ENCODE results near the gene AQP12B.

Gene AQP12B

DNA sequence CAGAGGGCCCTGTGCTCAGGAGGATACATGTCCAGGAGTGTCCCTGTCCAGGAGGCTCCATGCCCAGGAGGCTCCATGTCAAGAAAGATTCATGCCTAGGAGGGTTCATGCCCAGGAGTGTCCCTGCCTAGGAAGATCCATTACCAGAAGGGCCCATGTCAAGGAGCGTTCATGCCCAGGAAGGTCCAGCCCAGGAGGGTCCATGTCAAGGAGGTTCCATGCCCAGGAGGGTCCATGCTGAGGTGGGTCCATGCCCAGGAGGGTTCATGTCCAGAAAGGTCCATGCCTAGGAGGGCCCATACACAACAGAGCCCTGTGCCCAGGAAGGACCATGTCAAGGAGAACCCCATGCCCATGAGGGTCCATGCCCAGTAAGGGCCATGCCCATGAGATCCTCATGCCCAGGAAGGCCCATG lies 50.4 kb downstream of the AQP12B start:
- DNase-seq (ENCODE audit: low read depth in 2 of 2) = no peak

DNA sequence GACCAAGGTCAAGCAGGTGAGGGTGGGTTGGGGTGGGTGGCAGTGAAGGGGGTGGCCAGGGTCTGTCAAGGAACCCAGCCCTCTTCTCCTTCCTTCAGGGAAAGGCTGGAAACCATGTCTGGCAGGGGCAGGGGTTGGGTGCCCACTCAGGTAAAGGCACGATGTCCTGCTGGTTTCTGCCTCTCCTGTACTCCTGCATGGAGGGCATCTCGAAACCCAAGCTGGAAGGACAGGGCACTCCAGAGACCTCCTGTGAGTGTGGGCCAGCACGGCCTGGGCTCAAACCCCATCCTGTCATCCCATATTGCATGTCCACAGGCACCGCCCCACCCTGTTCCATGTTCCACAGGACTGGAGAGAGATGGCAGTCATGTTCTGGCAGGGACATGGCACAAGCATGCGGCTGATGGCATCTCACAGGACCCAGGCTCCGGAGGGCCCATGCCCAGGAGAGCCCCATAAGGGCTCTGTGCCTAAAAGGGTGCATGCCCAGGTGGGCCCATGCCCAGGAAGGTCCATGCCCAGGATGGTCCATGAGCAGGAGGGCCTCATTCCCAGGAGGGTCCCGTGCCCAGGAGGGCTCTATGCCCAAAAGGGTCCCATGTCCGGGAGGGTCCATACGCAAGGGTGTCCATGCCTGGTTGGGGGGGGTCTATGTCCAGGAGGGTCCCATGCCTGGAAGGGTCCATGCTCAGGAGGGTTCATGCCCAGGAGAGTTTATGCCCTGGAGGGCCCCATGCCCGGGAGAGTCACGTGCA lies 51.0 kb downstream of the AQP12B start:
- DNase-seq (ENCODE audit: low read depth in 2 of 2) = no peak

DNA sequence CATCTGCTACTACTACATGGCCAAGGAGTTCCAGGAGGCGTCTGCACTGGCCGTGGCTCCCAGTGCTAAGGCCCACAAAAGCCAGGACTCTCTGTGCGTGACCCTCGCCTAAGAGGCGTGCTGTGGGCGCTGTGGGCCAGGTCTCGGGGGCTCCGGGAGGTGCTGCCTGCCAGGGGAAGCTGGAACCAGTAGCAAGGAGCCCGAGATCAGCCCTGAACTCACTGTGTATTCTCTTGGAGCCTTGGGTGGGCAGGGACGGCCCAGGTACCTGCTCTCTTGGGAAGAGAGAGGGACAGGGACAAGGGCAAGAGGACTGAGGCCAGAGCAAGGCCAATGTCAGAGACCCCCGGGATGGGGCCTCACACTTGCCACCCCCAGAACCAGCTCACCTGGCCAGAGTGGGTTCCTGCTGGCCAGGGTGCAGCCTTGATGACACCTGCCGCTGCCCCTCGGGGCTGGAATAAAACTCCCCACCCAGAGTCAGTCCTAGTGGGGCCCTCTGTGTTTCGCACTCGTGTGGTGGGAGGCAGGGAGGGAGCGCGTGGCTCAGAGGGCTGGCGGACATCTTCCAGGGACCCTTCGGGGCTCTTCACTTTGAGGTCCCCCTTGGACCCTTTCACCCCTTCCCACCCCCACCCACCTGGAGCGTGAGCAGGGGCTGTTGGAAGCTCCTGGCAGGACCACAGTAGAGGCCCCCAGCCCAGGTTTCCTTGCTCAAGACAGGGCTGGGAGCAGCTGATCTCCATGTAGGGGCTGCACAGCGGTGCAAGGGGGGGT lies 51.7 kb downstream of the AQP12B start:
- DNase-seq (ENCODE audit: low read depth in 2 of 2) = no peak

DNA sequence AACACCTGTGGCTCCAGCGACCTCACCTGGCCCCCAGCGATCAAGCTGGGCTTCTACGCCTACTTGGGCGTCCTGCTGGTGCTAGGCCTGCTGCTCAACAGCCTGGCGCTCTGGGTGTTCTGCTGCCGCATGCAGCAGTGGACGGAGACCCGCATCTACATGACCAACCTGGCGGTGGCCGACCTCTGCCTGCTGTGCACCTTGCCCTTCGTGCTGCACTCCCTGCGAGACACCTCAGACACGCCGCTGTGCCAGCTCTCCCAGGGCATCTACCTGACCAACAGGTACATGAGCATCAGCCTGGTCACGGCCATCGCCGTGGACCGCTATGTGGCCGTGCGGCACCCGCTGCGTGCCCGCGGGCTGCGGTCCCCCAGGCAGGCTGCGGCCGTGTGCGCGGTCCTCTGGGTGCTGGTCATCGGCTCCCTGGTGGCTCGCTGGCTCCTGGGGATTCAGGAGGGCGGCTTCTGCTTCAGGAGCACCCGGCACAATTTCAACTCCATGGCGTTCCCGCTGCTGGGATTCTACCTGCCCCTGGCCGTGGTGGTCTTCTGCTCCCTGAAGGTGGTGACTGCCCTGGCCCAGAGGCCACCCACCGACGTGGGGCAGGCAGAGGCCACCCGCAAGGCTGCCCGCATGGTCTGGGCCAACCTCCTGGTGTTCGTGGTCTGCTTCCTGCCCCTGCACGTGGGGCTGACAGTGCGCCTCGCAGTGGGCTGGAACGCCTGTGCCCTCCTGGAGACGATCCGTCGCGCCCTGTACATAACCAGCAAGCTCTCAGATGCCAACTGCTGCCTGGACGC lies 52.5 kb downstream of the AQP12B start:
- DNase-seq (ENCODE audit: low read depth in 2 of 2) = no peak

DNA sequence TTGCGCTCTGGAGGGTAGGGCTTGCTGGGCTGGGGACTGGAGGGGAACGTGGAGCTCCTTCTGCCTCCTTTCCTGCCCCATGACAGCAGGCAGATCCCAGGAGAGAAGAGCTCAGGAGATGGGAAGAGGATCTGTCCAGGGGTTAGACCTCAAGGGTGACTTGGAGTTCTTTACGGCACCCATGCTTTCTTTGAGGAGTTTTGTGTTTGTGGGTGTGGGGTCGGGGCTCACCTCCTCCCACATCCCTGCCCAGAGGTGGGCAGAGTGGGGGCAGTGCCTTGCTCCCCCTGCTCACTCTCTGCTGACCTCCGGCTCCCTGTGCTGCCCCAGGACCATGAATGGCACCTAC lies 53.1 kb downstream of the AQP12B start:
- no peak for DNase-seq (ENCODE audit: low read depth in 2 of 2)

DNA sequence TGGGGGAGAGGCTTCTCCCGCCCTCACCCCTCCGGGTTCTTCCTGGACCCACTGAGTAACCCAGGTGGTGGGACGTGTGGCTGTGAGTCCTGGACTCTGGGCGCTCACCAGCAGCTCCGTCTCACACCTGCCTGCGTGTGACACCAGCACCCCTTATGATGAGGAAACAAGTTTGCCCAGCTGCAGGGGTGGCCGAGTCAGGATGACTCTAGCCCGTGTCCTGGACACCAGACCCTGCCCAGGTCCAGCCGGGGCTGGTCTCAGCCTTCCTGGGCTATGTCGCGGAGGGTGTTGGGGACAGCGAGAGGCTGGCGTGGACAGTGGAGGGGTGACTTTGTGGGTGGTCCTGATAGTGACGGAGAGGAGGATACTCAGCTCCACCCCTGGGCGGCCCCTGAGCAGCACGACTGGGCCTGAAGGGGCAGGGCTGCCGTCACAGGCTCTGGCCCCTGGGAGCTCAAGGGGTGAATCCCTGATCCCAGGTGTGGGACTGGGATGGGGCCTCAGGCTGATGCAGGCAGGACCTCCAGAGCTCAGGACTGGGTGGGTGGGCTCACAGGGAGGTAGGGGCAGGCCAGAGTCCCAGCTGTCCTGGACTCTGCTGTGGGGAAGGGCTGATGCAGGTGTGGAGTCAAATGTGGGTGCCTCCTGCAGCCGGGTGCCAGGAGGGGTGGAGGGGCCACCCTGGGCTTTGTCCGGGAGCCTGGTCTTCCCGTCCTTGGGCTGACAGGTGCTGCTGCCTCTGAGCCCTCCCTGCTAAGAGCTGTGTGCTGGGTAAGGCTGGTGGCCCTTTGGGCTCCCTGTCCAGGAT lies 53.7 kb downstream of the AQP12B start:
- no peak for DNase-seq (ENCODE audit: low read depth in 2 of 2)

DNA sequence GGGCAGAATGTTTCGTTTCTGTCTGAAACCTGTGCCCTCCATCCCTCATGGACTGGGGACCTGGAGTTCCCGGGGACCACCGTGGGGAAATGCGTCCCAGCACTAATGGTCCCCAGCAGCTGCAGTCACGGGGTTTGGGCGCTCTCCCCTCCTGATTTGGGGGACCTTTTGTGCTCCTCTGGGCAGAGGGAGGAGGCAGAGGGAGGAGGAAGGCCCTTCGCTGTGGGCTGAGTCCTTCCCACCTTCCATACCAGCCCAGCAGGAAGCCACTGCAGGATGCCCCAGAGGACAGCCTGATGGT lies 54.2 kb downstream of the AQP12B start:
- DNase-seq (ENCODE audit: low read depth in 2 of 2) = no peak

DNA sequence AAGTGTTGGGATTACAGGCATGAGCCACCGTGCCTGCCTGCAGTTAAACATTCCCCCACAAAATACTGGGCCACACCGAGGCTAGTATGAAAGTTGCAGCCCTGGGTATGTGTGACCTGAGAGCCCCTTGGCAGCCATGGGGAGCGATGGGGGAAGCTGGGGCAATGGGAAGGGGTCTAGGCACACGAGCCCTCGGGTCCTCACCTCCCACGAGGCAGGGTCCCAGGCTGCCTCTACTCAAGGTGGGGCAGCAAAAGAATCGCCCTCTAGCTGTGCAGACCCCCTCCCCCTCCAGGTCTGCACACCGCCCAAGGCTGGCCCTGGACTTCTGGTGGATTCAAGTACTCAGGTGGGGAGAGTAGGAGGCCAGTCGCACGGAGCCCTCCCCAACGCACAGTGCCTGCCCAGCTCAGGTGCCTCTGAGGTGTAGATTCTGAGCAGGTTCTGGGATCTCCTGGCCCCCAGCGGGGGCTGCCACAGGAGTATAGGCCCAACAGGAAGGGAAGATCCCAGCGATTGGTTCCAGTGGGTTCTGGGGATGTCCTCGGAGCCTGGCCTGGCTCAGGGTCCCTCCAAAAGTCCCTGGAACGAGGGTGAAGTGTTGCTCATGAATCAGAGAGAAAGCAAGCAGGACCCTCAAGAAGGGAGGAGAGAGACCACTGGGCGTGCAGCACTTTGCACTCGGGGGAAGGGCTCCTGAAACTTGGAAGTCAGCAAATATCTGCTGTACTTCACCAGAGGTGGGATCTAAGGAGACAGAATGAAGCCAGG lies 54.8 kb downstream of the AQP12B start:
- DNase-seq (ENCODE audit: low read depth in 2 of 2) = no peak

DNA sequence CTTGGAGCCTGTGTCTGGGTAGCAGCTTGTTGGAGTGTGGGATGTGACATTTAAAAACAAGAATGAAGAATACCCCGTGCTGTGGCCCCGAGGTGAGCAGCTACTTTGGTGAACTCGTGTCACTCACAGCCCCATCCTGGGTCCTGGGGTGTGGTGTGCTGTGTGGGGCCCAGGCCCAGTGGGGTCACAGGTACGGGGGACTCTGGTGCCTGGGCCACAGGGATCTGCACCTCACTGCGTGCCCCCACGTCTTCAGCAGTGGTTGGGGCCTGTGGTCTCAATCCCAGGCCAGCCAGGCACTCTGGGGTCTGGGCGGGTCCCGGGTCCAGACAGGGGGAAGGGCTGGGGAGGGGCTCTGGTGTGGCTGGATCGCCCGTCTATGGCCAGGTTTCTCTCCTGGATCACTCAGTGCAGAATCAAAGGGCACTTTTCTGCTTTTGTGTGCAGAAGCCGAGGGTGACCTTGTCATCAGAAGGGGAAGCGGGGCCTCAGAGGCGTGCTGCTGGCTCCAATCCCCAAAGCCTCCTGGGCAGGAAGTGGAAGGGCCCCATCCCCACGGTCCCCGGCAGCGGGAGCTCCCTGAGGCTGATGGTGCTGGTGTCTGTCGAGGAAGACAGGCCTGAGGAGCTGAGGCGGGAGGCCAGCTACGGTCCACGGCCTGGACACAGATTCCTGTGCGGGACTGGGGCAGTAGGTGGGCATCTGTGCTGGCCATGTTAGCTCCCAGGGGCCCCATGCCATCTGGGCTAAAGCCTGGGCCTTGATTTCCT lies 56.0 kb downstream of the AQP12B start:
- no peak for DNase-seq (ENCODE audit: low read depth in 2 of 2)
